T-helper 1 cell (primary cell): Measurements from ENCODE around the gene TTL.
A peak's percentile ranks its signal among the peaks of the same experiment; 100 is the strongest.
"Not testable (repeated sequence)": the region's sequence is repeated elsewhere in the genome, so short reads cannot be mapped to it uniquely, and the experiment has no call there.

Experiments
- DNase-seq, 5 donors: peaks; one replicate each; pipeline ENCODE4 v3.0.0-alpha.2; 2012 to 2020

The TTL gene

GRCh38 chr2:112476434-112476833 lies 5.5 kb upstream of the TTL start:
- no peak for DNase-seq

- DNase-seq, result peak in 3 of 5 donors; percentile 19 to 26 (median 22)
Observed at GRCh38 chr2:112480530-112481049, 1.4 kb upstream of the TTL start.

GRCh38 chr2:112481050-112481527 lies 867 bp upstream of the TTL start:
- DNase-seq, result peak; percentile 59 to 83 (median 75)

GRCh38 chr2:112482309-112483041 lies 519 bp downstream of the TTL start:
- peak in 3 of 5 donors; percentile 18 to 38 (median 23) for DNase-seq

- peak in 1 of 5 donors; percentile 22 for DNase-seq
Observed at GRCh38 chr2:112483042-112483473, 1.1 kb downstream of the TTL start.

- no peak for DNase-seq
Observed at GRCh38 chr2:112483831-112484230, 1.9 kb downstream of the TTL start.

- no peak for DNase-seq
Observed at GRCh38 chr2:112485849-112486248, 3.9 kb downstream of the TTL start.

- no peak for DNase-seq
Observed at GRCh38 chr2:112486895-112487294, 4.9 kb downstream of the TTL start.

- no peak for DNase-seq
Observed at GRCh38 chr2:112487444-112487961, 5.5 kb downstream of the TTL start.

GRCh38 chr2:112488201-112488600 lies 6.2 kb downstream of the TTL start:
- no peak for DNase-seq

- DNase-seq, result no peak
Observed at GRCh38 chr2:112491946-112492345, 10.0 kb downstream of the TTL start.

GRCh38 chr2:112493048-112493447 lies 11.1 kb downstream of the TTL start:
- DNase-seq, result no peak

- DNase-seq, result no peak
Observed at GRCh38 chr2:112493858-112494648, 12.1 kb downstream of the TTL start.

GRCh38 chr2:112494828-112495227 lies 12.9 kb downstream of the TTL start:
- no peak for DNase-seq

- DNase-seq, result not testable (repeated sequence)
Observed at GRCh38 chr2:112495878-112496277, 13.9 kb downstream of the TTL start.

GRCh38 chr2:112500850-112501484 lies 19.0 kb downstream of the TTL start:
- peak in 3 of 5 donors; percentile 11 to 34 (median 33) for DNase-seq

GRCh38 chr2:112509239-112509998 lies 27.5 kb downstream of the TTL start:
- not testable (repeated sequence) for DNase-seq

- DNase-seq, result no peak
Observed at GRCh38 chr2:112516801-112517200, 34.8 kb downstream of the TTL start.

GRCh38 chr2:112518807-112519206 lies 36.9 kb downstream of the TTL start:
- DNase-seq, result no peak

- DNase-seq, result no peak
Observed at GRCh38 chr2:112519506-112519905, 37.5 kb downstream of the TTL start.

GRCh38 chr2:112520234-112520783 lies 38.4 kb downstream of the TTL start:
- no peak for DNase-seq
